ENCODE results near the gene OSBP2.

GRCh38 chr22:30673136-30673535, 21.5 kb upstream of the OSBP2 start:
- TF ChIP-seq FOXP2 (optimal IDR thresholded peaks at IDR 0.05; ENCODE audit: borderline replicate concordance, extremely low read depth, extremely low read length, insufficient read depth) = no peak
- TF ChIP-seq SIN3A (IDR thresholded peaks at IDR 0.05; ENCODE audit: borderline replicate concordance, insufficient read depth, low read length) = no peak
- TF ChIP-seq POLR2AphosphoS5 (IDR thresholded peaks at IDR 0.05; ENCODE audit: low read depth, low read length) = no peak

Measured in PFSK-1 (cell line).